ENCODE data around the gene PRAMEF5.
"Not testable (repeated sequence)": the region's sequence is repeated elsewhere in the genome, so short reads cannot be mapped to it uniquely, and the experiment has no call there.

The PRAMEF5 gene
- 0 to 0.22 (median 0) reads per million in 17 experiments for total RNA-seq

DNA sequence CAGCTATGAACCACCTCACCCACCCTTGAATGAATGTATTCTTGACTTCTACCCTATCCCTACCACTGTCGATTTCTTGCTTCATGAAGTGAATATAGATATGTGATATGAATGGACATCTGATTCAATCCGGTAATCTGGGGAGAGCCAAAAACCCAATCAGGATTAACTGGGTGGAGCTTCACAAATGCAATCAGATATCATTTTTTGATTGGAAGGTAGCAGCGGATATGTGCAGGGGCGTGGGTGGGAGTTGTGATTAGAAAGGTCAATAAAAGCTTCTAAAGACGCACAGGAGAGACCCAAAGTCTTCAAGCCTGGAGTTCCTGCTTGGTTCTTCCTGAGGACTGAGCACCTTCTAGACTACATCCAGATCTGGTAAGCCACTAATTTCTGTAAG lies at the start of gene PRAMEF5:
TSS of gene PRAMEF5 (plus strand) at position 301 of the 400 bp plus-strand sequence. CDS start 5,071 bp downstream, outside the sequence.
- not testable (repeated sequence) for DNase-seq

- DNase-seq, result not testable (repeated sequence)
These were observed 45.3 kb upstream of the PRAMEF5 start for GRCh38 chr1:13208712-13209111.

DNA sequence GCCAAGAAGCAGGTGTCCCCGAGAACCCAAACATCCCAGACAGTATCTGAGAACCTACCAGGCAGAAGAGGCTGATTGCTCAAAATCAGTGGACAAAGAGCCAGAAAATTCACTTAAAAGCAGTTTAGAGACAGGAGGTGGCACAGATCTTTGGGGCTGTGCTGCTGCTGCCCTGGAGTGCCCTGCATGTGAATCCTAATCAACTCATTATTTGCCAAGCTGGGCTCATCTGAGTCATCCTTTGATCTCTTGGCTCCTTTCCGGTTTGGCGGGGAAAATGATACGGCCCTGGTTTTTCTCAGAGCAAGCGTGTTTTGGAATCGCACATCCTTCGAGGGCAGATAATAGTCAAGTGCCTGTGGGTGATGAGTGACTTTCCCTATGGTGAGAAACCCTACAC lies 37.4 kb upstream of the PRAMEF5 start:
- not testable (repeated sequence) for DNase-seq

DNA sequence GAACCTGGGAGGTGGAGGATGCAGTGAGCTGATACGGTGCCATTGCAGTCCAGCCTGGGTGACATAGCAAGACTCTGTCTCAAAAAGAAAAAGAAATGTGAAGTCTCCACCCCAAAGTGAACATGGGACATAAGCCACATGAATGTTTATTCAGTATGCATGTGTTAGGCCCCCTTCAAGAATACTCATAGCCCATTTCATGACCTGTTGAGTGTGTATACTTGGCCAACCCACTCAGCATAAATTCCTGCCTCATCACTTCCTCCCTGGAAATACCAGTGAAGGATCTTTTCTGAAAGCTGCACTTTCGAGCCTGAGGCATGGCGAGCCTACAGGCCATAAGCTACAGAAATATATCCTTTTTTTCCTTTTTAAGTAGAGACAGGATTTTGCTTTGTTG lies 34.8 kb upstream of the PRAMEF5 start:
- DNase-seq, result not testable (repeated sequence)

DNA sequence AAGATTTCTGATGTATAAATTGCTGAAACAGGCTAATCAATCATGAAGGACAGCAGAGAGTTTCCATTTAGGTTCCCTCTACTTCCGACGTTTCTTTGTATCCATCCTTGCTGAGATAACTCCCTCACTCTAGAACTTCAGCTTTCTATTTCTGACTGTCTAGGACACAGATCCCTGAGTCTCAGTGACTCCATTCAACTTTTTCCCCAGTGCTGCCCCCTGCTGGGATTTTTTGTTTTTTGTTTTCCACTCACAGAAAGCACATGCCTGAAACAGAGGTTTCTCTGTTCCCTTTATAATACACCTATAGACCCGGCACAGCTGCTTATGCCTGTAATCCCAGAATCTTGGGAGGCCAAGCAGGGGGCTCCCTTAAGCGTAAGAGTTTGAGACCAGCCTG lies 31.2 kb upstream of the PRAMEF5 start:
- DNase-seq, result not testable (repeated sequence)

DNA sequence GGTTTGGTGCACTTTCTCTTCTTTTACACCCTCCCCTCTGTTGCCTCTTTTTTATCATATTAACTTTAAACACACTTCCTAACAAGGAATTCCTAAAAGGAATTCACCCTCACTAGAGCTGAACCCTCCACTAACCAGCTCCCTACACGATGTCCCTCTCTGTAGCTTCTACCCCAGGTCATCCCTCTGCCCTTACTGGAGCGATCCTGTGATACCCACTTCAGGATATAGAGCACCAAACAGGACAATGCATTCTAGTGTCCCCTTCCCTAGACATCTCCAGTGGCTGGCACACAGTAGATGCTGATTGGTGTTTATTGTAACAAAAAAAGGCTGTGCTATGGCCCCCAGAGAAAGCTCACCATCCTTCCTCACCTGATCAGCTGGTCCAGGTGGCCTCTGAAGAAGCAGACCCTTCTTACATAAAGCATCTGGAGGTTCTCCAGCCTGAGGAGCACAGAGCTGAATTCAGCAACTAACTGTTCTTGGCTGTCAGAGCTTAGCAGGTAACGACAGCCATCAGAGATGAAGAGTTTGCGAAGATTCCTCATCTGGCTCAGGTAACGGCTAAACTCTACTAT lies 29.4 kb upstream of the PRAMEF5 start:
- no peak for DNase-seq

DNA sequence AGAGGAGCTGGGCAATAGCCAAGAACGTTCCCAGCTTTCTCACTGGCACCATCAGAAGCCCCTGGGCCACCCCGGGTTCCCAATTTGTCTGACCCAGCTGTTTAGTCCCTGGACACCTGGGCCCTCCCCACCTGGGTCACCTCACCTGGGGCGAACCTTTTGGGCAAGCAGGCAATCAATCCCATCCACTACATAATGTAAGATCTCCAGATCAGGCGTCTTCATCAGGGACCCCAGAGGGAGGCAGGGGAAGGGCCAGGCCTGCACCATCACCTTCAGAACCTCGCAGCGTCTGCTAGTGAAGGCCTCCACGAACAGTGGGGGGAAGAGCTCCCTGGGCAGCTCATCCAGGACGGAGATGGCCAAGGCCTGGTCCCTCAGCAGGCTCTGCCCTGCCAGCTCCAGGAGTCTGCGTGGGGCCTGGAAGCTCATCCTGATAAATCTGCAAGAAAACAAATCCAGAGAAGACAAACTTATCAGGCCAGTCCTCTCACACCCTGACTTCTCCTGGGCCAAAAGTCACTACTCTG lies 28.3 kb upstream of the PRAMEF5 start, which contains the start of gene PRAMEF18:
TSS of gene PRAMEF18 (minus strand) at position 480 of the 530 bp plus-strand sequence. CDS start at position 432, 48 bp downstream.
- not testable (repeated sequence) for DNase-seq

GRCh38 chr1:13227271-13228055 lies 26.5 kb upstream of the PRAMEF5 start:
- DNase-seq, result not testable (repeated sequence)

GRCh38 chr1:13228343-13228781 lies 25.6 kb upstream of the PRAMEF5 start:
- DNase-seq, result peak; percentile 40 to 72 (median 55)

GRCh38 chr1:13230096-13230495 lies 23.9 kb upstream of the PRAMEF5 start:
- DNase-seq, result not testable (repeated sequence)

DNA sequence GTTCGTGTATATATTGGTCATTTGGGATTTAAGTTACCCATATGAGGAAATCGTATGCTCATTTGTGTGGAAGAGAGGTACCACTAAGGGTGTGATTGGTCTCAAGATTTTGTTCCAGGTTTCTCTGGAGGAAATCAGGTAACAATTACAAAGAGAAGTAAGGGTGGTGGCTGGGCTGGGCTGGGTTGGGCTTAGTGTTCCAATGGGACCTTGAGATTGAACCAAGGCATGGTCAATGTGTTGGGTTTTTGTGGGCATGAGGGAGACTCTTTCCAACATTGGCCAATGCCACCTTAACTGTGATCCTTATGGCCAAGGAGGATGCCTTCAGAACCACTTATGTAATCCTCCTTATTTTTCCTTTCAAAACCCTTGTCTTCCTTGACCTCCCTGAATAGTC lies 23.4 kb upstream of the PRAMEF5 start:
- DNase-seq, result not testable (repeated sequence)

GRCh38 chr1:13231061-13231750 lies 22.8 kb upstream of the PRAMEF5 start:
- not testable (repeated sequence) for DNase-seq

DNA sequence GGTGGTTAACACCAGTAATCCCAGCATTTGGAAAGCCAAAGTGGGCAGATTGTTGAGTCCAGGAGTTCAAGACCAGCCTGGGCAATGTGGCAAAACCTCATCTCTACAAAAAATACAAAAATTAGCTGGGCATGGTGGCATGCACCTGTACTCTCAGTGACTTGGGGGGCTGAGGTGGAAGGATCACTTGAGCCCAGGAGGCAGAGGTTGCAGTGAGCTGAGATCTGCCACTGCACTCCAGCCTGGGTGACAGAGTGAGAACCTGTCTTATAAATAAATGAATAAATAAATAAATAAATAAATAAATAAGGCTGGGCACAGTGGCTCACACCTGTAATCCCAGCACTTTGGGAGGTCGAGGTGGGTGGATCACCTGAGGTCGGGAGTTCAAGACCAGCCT lies 21.9 kb upstream of the PRAMEF5 start:
- not testable (repeated sequence) for DNase-seq

GRCh38 chr1:13234057-13234456 lies 19.9 kb upstream of the PRAMEF5 start:
- DNase-seq, result not testable (repeated sequence)

GRCh38 chr1:13237572-13237971 lies 16.4 kb upstream of the PRAMEF5 start:
- not testable (repeated sequence) for DNase-seq

DNA sequence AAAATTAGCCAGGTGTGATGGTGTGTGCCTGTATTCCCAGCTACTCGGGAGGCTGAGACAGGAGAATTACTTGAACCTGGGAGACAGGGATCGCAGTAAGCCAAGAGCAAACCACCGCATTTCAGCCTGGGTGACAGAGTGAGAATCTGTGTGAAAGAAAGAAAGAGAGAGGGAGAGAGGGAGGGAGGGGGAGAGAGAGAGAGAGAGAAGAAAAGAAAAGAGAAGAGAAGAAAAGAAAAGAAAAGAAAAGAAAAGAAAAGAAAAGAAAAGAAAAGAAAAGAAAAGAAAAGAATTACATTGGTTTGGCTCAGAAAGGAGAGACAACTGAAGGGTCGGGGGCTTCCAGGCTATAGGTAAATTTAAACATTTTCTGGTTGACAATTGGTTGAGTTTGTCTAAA lies 14.4 kb upstream of the PRAMEF5 start:
- not testable (repeated sequence) for DNase-seq

- DNase-seq, result not testable (repeated sequence)
These were observed 10.3 kb upstream of the PRAMEF5 start for GRCh38 chr1:13243536-13244263.

DNA sequence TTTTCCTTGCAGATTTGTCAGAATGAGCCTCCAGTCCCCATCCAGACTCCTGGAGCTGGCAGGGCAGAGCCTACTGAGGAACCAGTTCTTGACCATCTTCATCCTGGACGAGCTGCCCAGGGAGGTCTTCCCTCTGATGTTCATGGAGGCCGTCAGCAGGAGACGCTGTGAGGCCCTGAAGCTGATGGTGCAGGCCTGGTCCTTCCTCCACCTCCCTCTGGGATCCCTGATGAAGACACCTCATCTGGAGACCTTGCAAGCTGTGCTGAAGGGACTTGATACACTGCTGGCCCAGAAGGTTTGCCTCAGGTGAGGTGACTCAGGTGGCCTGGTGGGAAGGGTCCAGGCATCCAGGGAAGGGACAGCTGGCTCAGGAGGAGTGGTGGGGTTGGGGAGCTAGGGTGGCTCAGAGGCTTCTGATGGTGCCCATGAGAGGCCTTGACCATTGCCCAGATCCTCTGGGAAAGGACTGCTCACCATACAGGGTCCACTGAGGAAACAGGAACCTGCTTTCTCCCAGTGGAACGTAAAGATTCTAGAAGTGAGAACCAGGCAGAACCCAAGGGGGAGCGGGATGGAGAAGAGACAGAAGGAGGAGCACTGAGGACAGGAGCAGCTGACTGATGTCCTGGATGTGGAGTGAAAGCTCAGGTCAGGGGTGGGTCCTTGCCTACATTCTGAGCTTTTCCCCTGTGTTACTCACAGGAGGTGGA lies 8.0 kb upstream of the PRAMEF5 start:
- DNase-seq, result not testable (repeated sequence)

- not testable (repeated sequence) for DNase-seq
These were observed 7.5 kb upstream of the PRAMEF5 start for GRCh38 chr1:13246554-13246871.

DNA sequence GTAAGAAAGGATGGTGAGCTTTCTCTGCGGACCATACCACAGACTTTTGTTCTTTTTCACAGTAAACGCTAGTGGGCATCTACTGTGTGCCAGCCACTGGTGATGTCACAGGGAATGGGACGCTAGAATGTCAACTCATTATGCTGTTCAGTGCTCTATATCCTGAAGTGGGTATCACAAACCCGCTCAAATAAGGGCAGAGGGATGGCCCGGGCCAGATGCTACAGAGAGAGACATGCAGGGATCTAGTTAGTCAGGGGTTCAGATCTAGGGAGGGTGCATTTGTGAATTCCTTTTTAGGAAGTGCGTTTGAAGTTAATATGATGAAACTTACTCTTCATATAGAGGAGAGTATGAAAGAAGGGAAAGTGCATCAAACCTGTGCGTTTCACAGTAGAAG lies 6.9 kb upstream of the PRAMEF5 start:
- DNase-seq, result not testable (repeated sequence)

DNA sequence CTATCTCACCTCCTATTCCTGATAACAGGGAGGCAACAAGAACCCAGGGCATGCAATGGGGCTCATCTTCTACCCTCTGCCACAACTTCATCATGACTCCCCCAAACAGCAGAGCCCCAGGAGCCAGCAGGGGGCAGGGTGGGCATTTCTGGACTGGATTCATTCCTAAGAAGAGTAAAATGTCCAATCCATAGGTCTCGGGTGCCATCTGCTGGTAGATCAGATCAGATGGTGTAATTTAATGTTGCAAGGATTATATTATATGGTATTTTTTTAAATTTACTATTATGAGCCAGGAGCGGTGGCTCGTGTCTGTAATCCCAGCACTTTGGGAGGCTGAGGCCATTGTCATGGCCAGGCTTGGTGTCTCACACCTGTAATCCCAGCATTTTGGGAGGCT lies 11.1 kb downstream of the PRAMEF5 start:
- DNase-seq, result not testable (repeated sequence)

DNA sequence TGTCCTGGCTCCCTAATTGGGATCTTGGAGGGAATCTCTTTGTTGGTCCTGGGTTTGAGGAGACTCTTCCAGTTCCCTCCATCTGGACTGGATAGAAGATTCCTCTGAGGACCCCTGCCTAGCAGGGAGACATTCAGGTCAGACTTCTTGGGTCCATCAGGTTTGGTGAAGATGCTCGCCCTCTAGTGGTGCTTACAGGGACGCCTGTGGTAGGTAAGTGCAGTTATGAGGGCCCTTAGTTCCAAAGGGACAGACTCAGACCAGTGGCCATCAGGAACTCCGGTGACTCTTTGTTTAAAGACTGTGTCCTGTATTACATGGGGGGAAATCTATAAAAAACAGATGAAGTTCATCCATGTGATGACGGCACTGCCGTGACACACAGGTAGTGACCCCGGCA lies 23.0 kb downstream of the PRAMEF5 start:
- peak in 1 of 4 experiments; percentile 0 for DNase-seq

Data from suppressor macrophage (primary cell).